ENCODE data around the gene AVEN.
"Not testable (repeated sequence)": the region's sequence is repeated elsewhere in the genome, so short reads cannot be mapped to it uniquely, and the experiment has no call there.

Gene AVEN

GRCh38 chr15:34039790-34040113, 748 bp upstream of the AVEN start:
- no peak for DNase-seq (ENCODE audit: low read depth)

- peak; percentile 79 for DNase-seq (ENCODE audit: low read depth)
These were observed 757 bp downstream of the AVEN start for GRCh38 chr15:34038023-34038870.

GRCh38 chr15:34031987-34032760, 6.8 kb downstream of the AVEN start:
- DNase-seq (ENCODE audit: low read depth), result no peak

DNA sequence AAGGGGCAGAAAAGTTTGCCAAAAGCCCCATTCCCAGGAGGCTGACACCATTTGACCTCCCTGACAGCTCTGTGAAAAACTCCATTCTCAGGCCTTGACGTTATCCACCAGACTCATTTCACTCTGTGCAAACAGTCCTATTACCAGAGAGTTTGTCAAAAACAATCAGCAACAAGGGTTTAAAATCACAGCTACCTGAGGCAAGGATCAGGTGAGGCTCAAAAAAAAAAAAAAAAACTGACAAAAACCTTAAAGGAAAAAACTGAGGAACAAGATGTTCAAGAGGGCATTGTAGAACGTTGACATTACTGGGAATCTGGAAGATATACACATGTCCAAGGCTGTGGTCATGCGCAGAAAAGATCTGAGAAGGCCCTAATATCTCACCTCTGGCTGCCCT, 11.4 kb downstream of the AVEN start:
- DNase-seq (ENCODE audit: low read depth), result no peak

DNA sequence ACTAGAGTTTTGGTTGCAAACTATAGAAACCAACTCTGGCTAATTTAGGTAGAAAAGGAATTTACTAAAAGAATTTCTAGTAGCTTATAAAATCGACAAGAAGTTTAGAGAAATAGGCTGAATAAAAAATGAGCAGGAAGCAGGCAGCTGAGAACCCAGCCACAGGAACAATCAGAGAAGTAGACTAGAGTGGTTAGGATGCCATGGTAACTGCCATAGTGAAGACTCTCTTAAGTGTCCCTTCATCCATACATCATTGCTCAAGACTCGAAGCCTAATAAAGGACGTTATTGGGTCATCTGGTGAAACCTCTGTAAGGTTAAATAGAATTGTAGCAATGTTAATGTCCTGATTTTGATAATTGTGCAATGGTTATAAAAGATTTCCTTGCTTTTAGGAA, 13.8 kb downstream of the AVEN start:
- no peak for DNase-seq (ENCODE audit: low read depth)

GRCh38 chr15:34023907-34024306, 15.1 kb downstream of the AVEN start:
- DNase-seq (ENCODE audit: low read depth), result no peak

DNA sequence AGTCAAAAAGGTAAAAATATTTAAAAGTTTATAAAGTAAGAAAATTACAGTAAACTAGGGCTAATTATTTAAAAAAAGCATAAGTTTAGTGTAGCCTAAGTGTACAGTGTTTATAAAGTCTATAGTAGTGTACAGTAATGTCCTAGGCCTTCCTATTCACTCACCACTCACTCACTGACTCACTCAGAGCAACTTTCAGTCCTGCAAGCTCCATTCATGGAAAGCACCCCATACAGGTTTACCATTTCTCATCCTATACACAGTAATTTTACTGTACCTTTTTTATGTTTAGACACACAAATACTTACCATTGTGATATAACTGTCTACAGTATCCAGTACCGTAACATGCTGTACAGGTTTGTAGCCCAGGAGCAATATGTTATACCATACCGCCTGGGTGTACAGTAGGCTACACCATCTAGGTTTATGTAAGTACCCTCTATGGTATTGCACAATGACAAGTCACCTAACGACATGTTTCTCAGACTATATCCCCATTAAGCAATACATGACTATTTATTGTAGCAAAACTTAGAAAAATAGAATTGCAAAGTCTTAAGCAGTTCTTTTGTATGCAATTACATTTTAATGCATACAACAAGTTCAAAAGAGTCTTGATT, 19.5 kb downstream of the AVEN start:
- no peak for DNase-seq (ENCODE audit: low read depth)

GRCh38 chr15:34018738-34019137, 20.3 kb downstream of the AVEN start:
- not testable (repeated sequence) for DNase-seq (ENCODE audit: low read depth)

DNA sequence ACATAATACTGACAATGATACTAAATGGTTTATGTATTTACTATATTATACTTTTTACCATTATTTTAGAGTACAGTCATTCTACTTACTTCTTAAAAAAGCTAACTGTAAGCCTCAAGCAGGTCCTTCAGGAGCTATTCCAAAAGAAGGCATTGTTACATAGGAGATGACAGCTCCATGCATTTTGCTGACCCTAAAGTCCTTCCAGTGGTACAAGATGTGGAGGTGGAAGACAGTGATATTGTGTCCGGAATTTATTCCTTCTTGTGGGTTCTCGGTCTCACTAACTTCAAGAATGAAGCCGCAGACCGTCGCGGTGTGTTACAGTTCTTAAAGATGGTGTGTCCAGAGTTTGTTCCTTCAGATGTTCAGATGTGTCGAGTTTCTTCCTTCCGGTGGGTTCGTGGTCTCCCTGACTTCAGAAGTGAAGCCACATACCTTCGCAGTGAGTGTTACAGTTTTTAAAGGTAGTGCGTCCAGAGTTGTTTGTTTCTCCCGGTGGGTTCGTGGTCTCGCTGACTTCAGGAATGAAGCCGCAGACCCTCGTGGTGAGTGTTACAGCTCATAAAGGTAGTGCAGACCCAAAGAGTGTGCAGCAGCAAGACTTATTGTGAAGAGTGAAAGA, 20.9 kb downstream of the AVEN start:
- DNase-seq (ENCODE audit: low read depth), result no peak

DNA sequence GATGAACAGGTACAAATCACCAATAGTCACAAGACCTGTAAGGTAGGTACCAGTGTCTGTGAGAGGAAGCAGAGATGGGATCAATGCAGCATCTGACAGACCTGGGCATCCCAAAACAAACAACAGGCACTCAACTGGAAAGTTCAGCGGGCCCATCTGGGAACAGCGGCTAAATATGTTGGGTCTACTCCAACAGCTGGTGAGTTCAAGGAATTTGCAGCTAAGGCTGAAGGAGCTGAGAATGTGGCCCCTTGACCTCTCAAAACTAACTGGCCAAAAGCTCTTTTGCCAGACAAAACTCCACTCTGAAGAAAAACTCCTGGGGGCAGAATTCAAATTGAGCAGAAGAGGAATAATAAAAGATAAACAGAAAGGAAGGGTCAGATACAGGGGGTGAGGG, 24.4 kb downstream of the AVEN start:
- peak; percentile 44 for DNase-seq (ENCODE audit: low read depth)

GRCh38 chr15:34013746-34014145, 25.3 kb downstream of the AVEN start:
- no peak for DNase-seq (ENCODE audit: low read depth)

DNA sequence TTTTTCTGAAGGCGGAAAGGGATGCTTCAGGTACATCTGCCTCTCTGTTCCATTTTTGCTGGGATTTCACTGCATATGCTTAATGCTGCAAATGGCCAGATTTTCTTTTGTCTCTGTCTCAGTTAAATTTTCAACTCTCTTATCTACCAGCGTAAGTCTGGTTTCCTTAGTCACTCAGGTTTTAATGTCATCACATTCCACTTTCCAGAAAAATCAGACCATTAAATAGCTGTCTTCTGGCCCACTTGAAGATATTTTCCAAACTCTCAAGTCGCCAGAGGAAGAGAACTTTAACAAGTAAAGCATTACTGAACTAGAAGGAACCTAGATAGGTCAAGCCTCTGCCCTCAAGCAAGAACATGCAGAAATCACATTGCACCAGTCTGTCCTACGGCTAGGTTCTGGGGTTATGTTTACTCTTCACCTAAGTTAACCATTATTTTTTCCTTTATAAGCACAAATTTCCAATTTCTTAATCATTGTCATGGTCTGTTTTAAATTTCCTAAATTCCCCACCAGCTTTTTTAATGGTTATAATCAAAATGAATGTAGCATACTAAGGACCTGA, 26.5 kb downstream of the AVEN start:
- peak; percentile 41 for DNase-seq (ENCODE audit: low read depth)

GRCh38 chr15:34011481-34011880, 27.5 kb downstream of the AVEN start:
- DNase-seq (ENCODE audit: low read depth), result no peak

- no peak for DNase-seq (ENCODE audit: low read depth)
These were observed 28.1 kb downstream of the AVEN start for GRCh38 chr15:34010921-34011320.

GRCh38 chr15:34009656-34010055, 29.3 kb downstream of the AVEN start:
- no peak for DNase-seq (ENCODE audit: low read depth)

GRCh38 chr15:34006381-34006780, 32.6 kb downstream of the AVEN start:
- DNase-seq (ENCODE audit: low read depth), result no peak

- DNase-seq (ENCODE audit: low read depth), result peak; percentile 59
These were observed 37.5 kb downstream of the AVEN start for GRCh38 chr15:34001536-34001935.

GRCh38 chr15:33995666-33996065, 43.3 kb downstream of the AVEN start:
- not testable (repeated sequence) for DNase-seq (ENCODE audit: low read depth)

DNA sequence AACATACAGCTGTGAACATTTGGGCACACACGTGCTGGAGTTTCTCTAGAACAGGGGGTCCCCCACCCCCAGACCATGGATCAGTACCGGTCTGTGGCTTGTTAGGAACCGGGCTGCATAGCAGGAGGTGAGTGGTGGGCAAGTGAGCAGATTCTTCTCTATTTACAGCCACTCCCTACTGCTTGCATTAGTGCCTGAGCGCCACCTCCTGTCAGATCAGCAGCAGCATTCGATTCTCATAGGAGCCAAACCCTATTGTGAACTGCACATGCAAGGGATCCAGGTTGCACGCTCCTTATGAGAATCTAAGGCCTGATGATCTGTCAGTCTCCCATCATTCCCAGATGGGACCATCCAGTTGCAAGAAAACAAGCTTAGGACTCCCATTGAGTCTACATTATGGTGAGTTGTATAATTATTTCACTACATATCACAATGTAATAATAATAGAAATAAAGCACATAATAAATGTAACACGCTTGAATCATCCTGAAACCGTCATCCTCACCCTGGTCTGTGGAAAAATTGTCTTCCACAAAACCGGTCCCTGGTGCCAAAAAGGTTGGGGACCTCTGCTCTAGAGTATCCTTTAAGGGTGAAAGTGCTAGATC, 44.9 kb downstream of the AVEN start:
- peak; percentile 42 for DNase-seq (ENCODE audit: low read depth)

DNA sequence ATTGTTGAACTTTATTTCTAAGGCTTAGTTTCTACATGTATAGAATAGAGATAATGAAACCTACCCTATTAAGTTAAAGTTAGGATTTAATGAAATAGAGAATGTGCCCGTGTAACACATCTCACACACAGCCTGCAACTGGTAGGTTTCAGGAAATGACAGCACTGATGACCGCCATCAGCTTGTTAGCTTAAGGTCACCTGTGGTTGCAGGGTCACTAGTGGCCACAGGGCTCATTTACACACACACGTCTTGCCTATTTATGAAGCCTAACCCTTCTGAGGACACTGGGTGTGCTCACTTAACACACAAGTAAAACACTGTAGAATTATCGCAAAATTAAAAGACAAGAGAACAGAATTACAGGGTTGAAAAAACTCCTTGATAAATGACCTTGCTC, 50.6 kb downstream of the AVEN start:
- peak; percentile 47 for DNase-seq (ENCODE audit: low read depth)

GRCh38 chr15:33987444-33987843, 51.6 kb downstream of the AVEN start:
- no peak for DNase-seq (ENCODE audit: low read depth)

- DNase-seq (ENCODE audit: low read depth), result no peak
These were observed 53.3 kb downstream of the AVEN start for GRCh38 chr15:33985751-33986150.
